ENCODE data around the gene PCNX2. TPM values are rescaled to one million over a fixed set of nuclear protein-coding genes. Genes with fewer than 3 reads are reported as not detected.

PCNX2 gene
- total and polyA plus RNA-seq, 2 donors (not counting 3 experiments of a cell fraction or from before 2014, with no cell fraction given) = 6.6 to 11.0 TPM

GRCh38 chr1:233241759-233242158 is 53.8 kb downstream of the PCNX2 start:
- BruUV-seq (replicated peaks) = no TSS peak
- no peaks in the 10 kb centered on the region for H3K4me1 ChIP-seq (ENCODE audit: control insufficient read depth, extremely low read depth, insufficient read depth, low read length)
- dilution Hi-C loops (cut with MboI; ENCODE audit: extremely low pct_ligation_motif_present, low sequenced_read_pairs) = no loop called here
- H4K20me1 ChIP-seq (replicated peaks; ENCODE audit: control insufficient read depth, extremely low read depth, insufficient read depth, low read length) = no peaks in the 10 kb centered on the region
- no peak overlapping the region for H3K4me2 ChIP-seq (ENCODE audit: insufficient read depth, low read length)
- no peak overlapping the region for H3K9ac ChIP-seq (replicated peaks; ENCODE audit: extremely low read depth, insufficient read depth, low read length)
- no peak overlapping the region for H3K4me3 ChIP-seq (replicated peaks in 1 of 3; ENCODE audit: insufficient read depth in 1 of 3, low read depth in 1 of 3, low read length in 3 of 3)
- intact Hi-C loops (cut with micrococcal nuclease) = loop anchor here (1.0 to 10.0 kb wide), 8 partner anchors 69 to 1375 kb away; partner anchors contain the start of genes NTPCR and SIPA1L2
- H2AFZ ChIP-seq (ENCODE audit: low read depth, low read length) = no peak overlapping the region
- POLR2A ChIA-PET = no interaction called here
- H3K36me3 ChIP-seq (ENCODE audit: control insufficient read depth in 2 of 2, extremely low read depth in 1 of 2, insufficient read depth in 2 of 2, low read length in 2 of 2) = no peaks in the 10 kb centered on the region
- CTCF ChIA-PET = interaction anchor here (0.9 to 1.7 kb wide), 10 partner anchors 11 to 1485 kb away, joined by 3 to 5 read pairs (median 3); no protein-coding TSS in a partner anchor
- TF ChIP-seq GATA2 (IDR thresholded peaks at IDR 0.05; ENCODE audit: insufficient read depth, insufficient read length, low read depth, low read length) = no peak
- no peak for TF ChIP-seq EZH2 (IDR thresholded peaks at IDR 0.05; ENCODE audit: borderline replicate concordance, low read depth, low read length, severe bottlenecking)
- no peak for TF ChIP-seq POLR2A (IDR thresholded peaks at IDR 0.05; ENCODE audit: low read depth, low read length)
- no peak for TF ChIP-seq MYC (IDR thresholded peaks at IDR 0.05; ENCODE audit: low read depth, low read length)
- TF ChIP-seq POLR2AphosphoS5 (IDR thresholded peaks at IDR 0.05; ENCODE audit: insufficient read depth, low read depth, low read length) = no peak
- TF ChIP-seq CTCF (IDR thresholded peaks at IDR 0.05; ENCODE audit: extremely low read depth in 1 of 2, insufficient read depth in 1 of 2, low read depth in 1 of 2, low read length in 2 of 2) = no peak
- no peak for TF ChIP-seq MAX (IDR thresholded peaks at IDR 0.05; ENCODE audit: insufficient read depth, insufficient read length)
- no peaks in the 10 kb centered on the region for H3K79me2 ChIP-seq (ENCODE audit: control insufficient read depth, insufficient read depth, low read length)
- no peaks in the 10 kb centered on the region for H3K9me1 ChIP-seq (replicated peaks; ENCODE audit: control insufficient read depth, extremely low read depth, insufficient read depth, low read length)
- H3K27me3 ChIP-seq (ENCODE audit: control insufficient read depth in 2 of 2, insufficient read depth in 2 of 2, low read length in 2 of 2) = no peaks in the 10 kb centered on the region
- no peak for DNase-seq (ENCODE audit: low read depth, low spot score)
- H3K27ac ChIP-seq (ENCODE audit: insufficient read depth, low read depth, low read length) = no peak overlapping the region
- no peaks in the 10 kb centered on the region for H3K9me3 ChIP-seq (replicated peaks; ENCODE audit: control insufficient read depth, insufficient read depth, low read length)
- FAIRE-seq = no peak
